T-helper 1 cell treated with Interleukin-12 subunit alpha and Interleukin-12 subunit beta and Interleukin-4 antibody, amounts not matched to agents 30 μg/mL and 1 μg/mL, for 36 hours (primary cell): Measurements from ENCODE around the gene IGFBP5.

Experiments used
- H3K27ac Mint-ChIP-seq: one replicate; pipeline ENCODE4 v1.8.0; 2021; ENCODE audit warnings: mild to moderate bottlenecking, mixed read lengths
- H3K27me3 Mint-ChIP-seq: one replicate; pipeline ENCODE4 v1.8.0; 2021; ENCODE audit warnings: low read depth, mixed read lengths
- H3K36me3 Mint-ChIP-seq: one replicate; pipeline ENCODE4 v1.8.0; 2021; ENCODE audit warnings: low read depth, mixed read lengths
- H3K4me1 Mint-ChIP-seq: one replicate; pipeline ENCODE4 v1.8.0; 2021; ENCODE audit warnings: low read depth, mixed read lengths
- H3K4me3 Mint-ChIP-seq: one replicate; pipeline ENCODE4 v1.8.0; 2021; ENCODE audit warnings: mild to moderate bottlenecking, moderate library complexity, mixed read lengths
- H3K9me3 Mint-ChIP-seq: one replicate; pipeline ENCODE4 v1.8.0; 2021; ENCODE audit warnings: mixed read lengths

Gene IGFBP5

DNA sequence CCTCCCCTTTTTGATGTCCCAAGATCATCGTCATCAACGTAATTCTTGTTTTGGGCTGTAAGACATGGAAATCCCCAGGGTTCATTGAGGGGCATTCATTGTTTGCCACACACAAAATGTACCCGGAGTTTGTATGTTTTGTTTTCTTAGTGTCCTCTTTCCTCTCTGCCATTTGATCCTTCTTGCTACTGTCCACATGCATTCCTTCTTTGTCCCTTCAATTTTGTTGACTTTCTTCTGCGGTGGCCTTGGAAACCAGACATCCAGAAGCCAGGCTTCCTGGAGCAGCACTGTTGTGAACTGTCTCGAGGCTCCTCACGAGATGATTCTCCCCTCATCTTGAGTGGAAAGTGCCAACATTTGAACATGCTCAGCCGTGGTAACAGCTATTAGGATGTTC is 37.4 kb downstream of the IGFBP5 start:
- H3K27me3 Mint-ChIP-seq = peaks cover 4% of the 10 kb centered on the region
- H3K9me3 Mint-ChIP-seq = no peaks in the 10 kb centered on the region
- H3K27ac Mint-ChIP-seq = no peak overlapping the region
- H3K36me3 Mint-ChIP-seq = no peaks in the 10 kb centered on the region
- H3K4me3 Mint-ChIP-seq = no peak overlapping the region
- H3K4me1 Mint-ChIP-seq = peaks cover 1% of the 10 kb centered on the region

DNA sequence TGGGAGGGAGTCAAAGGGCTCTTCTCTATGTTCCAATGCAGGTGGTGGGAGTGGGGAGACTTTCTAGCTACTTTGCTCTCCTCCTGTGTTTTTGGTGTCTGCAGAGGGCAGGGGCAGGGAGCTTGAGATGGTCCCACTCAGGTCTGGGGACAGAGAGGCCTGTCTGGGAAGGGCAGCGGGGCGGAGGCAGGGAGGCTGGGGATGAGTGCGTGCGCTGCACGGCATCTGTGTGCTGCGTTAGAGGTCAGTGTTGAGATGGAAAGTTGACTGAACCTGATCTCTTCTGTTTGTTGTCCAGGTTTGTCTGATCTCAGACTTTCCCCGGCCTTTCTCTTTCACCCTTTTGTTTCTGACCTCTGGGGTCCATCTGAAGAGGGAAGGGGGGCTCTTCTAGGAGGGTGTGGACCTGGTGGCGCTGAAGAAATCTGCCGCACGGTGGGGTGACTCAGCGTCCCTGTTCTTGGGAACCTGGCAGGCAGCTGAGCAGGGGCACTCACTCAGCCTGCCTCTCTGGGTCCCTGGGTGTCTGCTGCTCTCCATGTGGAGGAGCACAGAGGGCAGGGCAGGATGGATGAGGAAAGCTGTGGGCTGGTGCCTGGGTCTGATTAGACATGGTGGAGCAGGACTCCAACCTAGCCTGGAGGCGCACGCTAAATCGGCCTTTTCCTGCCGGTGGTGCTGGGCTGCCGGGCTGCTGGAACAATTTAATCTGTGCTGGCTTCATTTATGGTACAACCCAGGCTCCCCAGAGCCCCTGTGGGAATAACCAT is 38.1 kb downstream of the IGFBP5 start:
- Mint-ChIP-seq H3K4me3 (no peak overlapping the region), H3K27ac (no peak overlapping the region), H3K36me3 (no peaks in the 10 kb centered on the region), H3K9me3 (no peaks in the 10 kb centered on the region), H3K27me3 (peaks cover 4% of the 10 kb centered on the region), H3K4me1 (peaks cover 1% of the 10 kb centered on the region)

DNA sequence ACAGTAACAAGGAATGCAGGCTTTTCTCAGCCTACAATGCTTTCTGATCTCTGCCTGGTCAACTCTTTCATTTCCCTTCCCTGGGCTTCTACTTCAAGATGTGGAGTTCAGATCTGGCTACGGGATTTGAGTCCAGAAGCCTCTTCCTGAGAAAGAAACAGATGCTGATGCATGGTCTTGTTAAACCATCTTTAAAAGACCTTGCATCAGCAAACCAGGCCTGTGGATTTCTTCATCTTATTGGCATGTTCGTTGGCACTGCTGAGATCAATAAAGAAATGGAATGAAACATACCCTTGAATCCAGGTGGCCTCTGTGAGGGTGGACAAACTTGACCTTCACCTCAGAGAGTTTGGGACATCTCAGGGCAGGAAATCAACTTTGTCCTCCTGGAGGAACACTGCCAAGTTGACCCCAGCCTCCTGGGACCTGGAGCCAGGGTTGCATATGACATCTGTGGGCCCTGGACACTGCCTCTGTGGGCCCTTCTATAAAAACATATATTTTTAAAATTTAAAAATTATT is 40.8 kb downstream of the IGFBP5 start:
- H3K9me3 Mint-ChIP-seq = no peaks in the 10 kb centered on the region
- peaks cover 4% of the 10 kb centered on the region for H3K27me3 Mint-ChIP-seq
- H3K36me3 Mint-ChIP-seq = no peaks in the 10 kb centered on the region
- no peak overlapping the region for H3K27ac Mint-ChIP-seq
- no peak overlapping the region for H3K4me3 Mint-ChIP-seq
- H3K4me1 Mint-ChIP-seq = peaks cover 1% of the 10 kb centered on the region

DNA sequence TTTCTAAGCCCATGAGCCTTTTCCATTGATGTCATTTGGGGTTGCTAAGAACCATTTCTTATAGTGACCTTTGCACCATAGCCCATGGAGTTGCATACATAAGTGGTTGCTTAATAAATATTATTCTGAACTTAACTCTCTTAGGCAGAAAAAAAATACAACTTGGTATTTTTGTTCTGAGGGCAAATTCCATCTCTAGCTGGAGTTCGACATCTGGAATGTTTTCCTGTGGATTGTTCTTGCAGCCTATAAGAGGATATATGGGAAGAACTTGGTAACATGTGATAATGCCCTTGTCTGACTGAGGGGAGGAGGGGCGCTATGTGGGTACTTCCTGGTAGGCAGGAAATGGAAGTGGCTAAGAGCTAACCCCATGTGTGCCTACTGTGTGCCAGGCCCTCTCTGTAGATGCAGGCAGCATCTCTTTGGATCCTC is 41.4 kb downstream of the IGFBP5 start:
- Mint-ChIP-seq H3K9me3 (no peaks in the 10 kb centered on the region), H3K27ac (no peak overlapping the region), H3K36me3 (no peaks in the 10 kb centered on the region), H3K27me3 (peaks cover 4% of the 10 kb centered on the region), H3K4me1 (peaks cover 1% of the 10 kb centered on the region), H3K4me3 (no peak overlapping the region)

DNA sequence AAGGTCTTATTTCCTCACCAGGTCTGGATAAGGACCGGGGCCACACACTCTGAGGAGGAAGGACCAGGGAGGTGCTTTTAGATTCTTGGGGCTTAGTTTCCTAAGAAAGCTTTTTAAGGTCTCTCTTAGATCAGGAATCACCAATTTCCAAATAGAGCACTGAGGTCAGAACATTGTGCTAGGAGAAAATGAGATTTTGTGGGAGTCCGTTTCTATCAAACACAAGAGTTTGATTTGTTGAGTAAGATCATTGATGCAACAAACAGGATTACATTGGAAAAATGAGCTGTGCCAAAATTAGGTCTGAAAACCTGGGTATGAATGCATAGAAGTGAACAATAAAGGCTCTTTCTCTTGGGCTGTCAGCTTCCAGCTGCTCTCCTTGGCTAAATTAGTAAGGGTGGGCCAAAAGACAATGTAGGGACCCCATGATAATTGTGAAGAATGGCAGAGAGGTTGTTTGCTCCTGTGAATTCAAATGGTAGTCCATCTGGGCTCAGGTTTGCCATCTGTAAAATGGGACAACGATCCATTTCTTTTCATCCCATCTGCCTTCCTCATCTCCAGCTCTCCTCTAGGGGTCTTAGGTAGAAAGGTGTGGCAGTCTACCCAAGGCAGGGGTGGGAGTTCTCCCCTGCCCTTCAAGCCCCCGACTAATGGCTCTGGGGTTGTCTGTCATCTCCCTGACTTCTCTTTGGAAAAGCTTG is 42.1 kb downstream of the IGFBP5 start:
- Mint-ChIP-seq H3K27ac (no peak overlapping the region), H3K4me3 (no peak overlapping the region), H3K36me3 (no peaks in the 10 kb centered on the region), H3K4me1 (peaks cover 1% of the 10 kb centered on the region), H3K27me3 (peaks cover 4% of the 10 kb centered on the region), H3K9me3 (no peaks in the 10 kb centered on the region)

DNA sequence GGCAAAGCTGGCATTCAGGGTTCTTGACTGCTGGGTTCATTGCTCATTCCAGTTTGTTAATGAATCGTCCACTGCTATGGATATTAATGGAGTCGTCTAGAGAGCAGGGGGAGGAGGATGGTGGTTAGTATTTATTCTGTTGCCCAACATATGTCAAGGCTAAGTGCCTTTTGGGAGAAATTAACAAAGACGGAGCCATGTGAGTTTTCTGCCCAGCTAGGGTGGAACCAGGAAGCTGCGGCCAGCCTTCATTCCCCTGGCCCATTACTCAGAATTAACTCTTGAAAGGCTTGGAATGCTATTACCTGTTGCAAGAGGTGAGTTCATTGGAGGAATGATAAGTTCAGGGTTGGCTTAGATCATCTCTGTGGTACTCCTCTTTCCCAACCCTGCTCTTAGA is 42.8 kb downstream of the IGFBP5 start:
- Mint-ChIP-seq H3K27me3 (peaks cover 4% of the 10 kb centered on the region), H3K9me3 (no peaks in the 10 kb centered on the region), H3K4me3 (no peak overlapping the region)

DNA sequence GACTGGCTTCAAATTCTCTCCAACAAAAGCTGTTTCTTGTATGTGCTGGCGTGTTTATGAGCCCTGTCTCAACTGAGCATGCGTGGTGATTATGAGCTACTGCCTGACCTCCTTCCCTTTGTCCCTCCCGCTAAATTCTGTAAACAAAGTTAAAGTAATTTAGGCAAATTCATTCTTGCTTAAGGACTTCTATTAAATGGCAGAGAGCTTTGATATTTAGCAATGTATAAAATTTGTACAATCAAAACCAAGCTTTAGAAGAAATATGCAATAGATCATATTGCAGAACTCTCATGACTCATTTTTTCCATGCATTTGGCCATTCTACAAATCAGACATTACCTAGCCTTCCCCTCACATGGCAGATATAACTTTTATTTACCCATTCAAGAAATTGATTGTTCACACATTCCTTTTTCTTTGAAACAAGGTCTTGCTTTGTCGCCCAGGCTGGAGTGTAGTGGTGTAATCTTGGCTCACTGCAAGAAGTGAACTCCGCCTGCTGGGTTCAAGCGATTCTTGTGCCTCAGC is 43.9 kb downstream of the IGFBP5 start:
- Mint-ChIP-seq H3K9me3 (no peaks in the 10 kb centered on the region), H3K4me1 (peaks cover 1% of the 10 kb centered on the region), H3K27me3 (peaks cover 4% of the 10 kb centered on the region), H3K27ac (no peak overlapping the region), H3K4me3 (no peak overlapping the region), H3K36me3 (no peaks in the 10 kb centered on the region)

More for the DNA sequence above, 42.8 kb downstream of the IGFBP5 start:
- Mint-ChIP-seq H3K36me3 (no peaks in the 10 kb centered on the region), H3K27ac (no peak overlapping the region), H3K4me1 (peaks cover 1% of the 10 kb centered on the region)

DNA sequence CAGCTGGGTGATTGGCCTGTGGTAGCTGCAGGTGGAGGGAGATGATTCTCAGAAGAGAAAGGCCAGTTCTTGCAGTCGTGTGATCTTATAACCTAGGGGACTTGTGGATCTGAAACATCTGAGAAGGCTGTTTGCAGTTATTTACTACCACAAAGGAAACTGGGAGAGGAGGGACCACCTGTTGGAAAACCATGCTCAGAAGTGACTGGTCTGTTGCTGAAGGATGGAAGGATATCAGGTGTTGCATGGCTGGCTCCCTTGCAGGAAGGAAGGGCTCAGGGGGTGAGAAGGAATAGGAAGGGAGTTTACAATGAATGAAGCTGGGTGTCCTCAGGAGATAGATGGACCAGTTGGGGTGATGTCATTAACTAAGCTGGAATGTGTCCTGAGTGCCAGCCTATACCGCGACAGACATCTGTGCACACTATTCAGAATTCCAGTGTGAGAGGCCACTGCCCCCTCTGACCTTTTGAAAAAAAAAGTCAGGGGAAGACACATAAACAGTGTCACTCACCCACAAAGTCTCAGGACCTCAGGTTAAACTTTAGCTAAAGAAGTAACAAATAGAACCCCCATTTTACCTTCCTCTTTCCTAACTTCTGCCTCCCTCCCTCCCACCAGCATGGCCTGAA is 44.6 kb downstream of the IGFBP5 start:
- no peaks in the 10 kb centered on the region for H3K9me3 Mint-ChIP-seq
- H3K27ac Mint-ChIP-seq = no peak overlapping the region
- peaks cover 4% of the 10 kb centered on the region for H3K27me3 Mint-ChIP-seq
- no peaks in the 10 kb centered on the region for H3K36me3 Mint-ChIP-seq
- H3K4me3 Mint-ChIP-seq = no peak overlapping the region
- H3K4me1 Mint-ChIP-seq = peaks cover 1% of the 10 kb centered on the region

DNA sequence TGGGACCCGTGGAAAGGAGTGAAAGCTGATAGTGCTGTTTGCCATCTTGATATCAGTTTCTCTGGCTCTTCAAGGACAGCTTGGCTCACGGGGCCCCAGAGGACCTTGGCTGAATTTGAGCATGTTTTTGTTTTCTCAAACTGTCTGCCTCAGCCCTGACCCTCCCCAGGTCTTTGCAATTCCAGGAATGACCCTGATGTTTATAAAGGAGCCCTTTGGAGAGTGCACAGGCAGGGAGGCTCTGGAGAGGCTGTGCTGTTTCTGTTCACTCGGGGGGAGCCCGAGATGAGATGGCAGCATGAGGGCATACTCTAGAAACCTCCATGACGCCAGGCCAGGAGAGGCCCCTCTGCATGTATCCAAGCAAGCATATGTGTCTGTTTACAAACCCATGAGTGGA is 45.8 kb downstream of the IGFBP5 start:
- H3K36me3 Mint-ChIP-seq = no peaks in the 10 kb centered on the region
- H3K27me3 Mint-ChIP-seq = peaks cover 4% of the 10 kb centered on the region
- no peak overlapping the region for H3K4me3 Mint-ChIP-seq
- no peaks in the 10 kb centered on the region for H3K9me3 Mint-ChIP-seq
- no peak overlapping the region for H3K27ac Mint-ChIP-seq
- peaks cover 5% of the 10 kb centered on the region for H3K4me1 Mint-ChIP-seq

DNA sequence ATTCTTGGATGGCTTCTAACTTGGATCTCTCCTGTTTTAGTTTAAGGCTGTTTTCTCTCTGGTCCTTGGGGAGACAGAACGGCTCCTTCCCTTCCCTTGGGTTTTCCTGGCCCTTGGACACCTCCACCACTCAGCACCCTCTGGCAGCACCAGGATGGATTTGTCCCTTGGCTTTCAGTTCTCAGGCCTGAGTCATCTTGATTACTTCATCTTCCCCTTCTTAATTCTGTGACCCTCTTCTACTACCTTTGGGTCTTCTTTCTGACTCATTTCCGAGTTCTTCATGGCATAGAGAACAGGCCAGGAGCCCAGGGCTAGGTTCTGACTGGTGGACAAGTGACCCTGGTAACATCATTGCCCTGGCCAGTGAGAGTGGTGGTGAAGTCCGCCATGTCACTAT is 47.2 kb downstream of the IGFBP5 start:
- H3K4me3 Mint-ChIP-seq = no peak overlapping the region
- no peak overlapping the region for H3K27ac Mint-ChIP-seq
- no peaks in the 10 kb centered on the region for H3K27me3 Mint-ChIP-seq
- no peaks in the 10 kb centered on the region for H3K9me3 Mint-ChIP-seq
- peaks cover 8% of the 10 kb centered on the region for H3K4me1 Mint-ChIP-seq
- no peaks in the 10 kb centered on the region for H3K36me3 Mint-ChIP-seq

DNA sequence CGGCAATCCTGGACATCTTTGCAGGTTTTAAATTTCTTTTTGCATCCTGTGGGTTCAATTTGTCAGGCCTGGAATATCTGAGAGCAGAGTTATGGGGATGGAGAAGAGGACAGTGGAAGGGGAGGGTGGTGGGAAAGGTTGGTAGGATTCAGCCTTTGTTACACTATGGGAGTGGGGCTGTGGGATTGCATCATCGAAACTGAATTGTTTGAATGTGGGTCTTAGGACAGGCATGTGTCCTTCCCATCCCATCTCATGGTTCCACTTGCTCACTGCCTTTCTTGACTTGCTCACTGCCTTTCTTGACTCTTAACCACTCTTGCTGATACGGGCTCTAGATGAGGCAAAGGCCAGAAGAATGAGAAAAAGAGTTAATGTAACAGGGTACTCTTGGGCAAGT is 49.2 kb downstream of the IGFBP5 start:
- H3K4me1 Mint-ChIP-seq = peaks cover 8% of the 10 kb centered on the region
- no peaks in the 10 kb centered on the region for H3K27me3 Mint-ChIP-seq
- no peak overlapping the region for H3K4me3 Mint-ChIP-seq
- H3K9me3 Mint-ChIP-seq = no peaks in the 10 kb centered on the region
- no peaks in the 10 kb centered on the region for H3K36me3 Mint-ChIP-seq
- H3K27ac Mint-ChIP-seq = no peak overlapping the region

DNA sequence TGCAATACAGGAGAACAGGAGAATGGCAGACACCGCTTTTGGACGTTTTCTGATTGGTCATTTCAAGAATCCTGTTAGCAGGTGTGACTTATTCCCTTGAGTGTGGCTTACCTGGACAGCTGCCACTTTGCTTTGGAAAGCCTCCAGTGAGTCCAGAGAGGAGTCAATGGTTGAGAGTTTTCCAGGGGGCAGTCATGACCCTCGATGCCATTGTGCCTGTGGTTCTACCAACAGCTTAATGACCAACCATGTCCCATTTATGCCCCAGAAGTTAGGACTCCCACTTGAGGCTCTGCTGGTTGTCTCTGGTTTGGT is 49.8 kb downstream of the IGFBP5 start:
- Mint-ChIP-seq H3K4me1 (peaks cover 8% of the 10 kb centered on the region), H3K4me3 (no peak overlapping the region), H3K9me3 (no peaks in the 10 kb centered on the region), H3K27me3 (no peaks in the 10 kb centered on the region), H3K36me3 (no peaks in the 10 kb centered on the region), H3K27ac (no peak overlapping the region)

DNA sequence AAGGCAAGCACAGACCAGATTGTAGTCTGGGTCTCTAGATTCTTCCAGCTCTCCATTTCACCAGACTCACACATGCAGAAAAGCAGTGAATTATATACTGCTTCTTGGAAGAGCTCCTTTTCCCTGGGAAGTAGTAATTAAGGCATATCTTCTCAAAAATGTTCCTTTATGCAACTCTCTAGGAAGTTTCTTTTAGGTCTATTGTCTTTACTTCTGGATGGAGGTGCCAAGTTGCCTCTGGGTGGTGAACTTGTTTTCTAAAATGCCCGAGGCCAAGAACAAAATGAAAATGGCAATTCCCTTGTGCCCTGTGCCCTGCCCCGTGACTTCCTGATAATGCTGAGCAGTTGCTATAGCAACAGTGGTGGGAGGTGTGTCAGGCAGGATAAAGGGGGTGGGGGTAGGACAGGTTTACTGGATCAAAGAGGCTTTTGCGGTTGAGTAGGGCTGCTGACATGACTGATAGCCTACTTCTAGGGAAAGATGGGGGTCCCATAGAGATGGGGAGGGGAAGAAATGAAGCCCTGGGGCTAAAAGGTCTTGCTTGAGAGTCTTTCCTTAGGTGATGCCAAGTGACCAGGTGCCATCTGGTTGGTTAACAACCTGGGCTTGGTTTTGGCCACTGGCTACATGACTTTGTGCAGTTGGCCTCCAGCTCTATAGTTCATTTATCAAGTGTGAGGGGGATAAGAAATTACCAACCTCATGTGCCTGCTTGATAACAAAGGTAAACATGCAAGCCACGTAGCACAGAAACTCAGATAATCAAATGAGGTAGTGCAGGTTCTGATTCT is 50.3 kb downstream of the IGFBP5 start:
- Mint-ChIP-seq H3K27ac (no peak overlapping the region), H3K4me1 (peaks cover 8% of the 10 kb centered on the region), H3K9me3 (no peaks in the 10 kb centered on the region), H3K4me3 (no peak overlapping the region), H3K36me3 (no peaks in the 10 kb centered on the region), H3K27me3 (peaks cover under 1% of the 10 kb centered on the region)

DNA sequence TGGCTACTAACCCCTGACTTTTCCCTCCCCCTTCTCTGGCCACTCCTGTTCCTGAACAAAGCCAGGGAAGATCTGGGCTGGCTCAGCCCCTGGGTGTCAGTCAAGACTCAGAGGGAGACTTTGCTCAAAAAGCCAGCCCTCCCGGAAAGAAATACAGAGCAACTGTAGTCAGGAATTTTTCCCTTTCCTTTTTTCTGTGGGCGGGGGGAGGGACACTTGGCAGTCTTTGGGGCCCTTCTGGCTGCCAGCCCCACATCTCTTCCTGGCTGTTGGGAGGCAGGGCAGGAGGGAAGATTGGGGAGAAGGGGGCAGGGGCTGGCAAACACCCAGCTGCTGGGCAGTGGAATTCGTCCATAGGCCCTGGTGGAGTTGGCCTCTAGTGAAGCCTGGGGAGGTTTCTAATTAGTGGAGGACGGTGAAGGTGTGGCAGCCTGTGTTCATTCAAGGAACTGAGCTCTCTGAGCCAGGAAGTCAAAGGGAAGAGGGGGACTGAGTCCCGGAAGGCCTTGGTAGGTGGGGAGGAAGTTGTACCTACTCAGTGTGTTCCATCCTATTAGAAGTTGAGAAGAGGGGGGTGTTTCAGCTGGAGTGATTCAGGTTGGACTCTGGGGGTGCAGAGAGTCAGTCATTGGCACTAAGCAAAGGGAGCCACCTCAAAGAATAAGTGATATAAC is 51.2 kb downstream of the IGFBP5 start:
- H3K4me3 Mint-ChIP-seq = no peak overlapping the region
- no peak overlapping the region for H3K27ac Mint-ChIP-seq
- peaks cover 3% of the 10 kb centered on the region for H3K27me3 Mint-ChIP-seq
- no peaks in the 10 kb centered on the region for H3K9me3 Mint-ChIP-seq
- no peaks in the 10 kb centered on the region for H3K36me3 Mint-ChIP-seq
- peaks cover 8% of the 10 kb centered on the region for H3K4me1 Mint-ChIP-seq
